Small intestine (tissue), 7 donors: ENCODE data around the gene HIPK2. TPM values are rescaled to one million over a fixed set of nuclear protein-coding genes. Genes with fewer than 3 reads are reported as not detected.
A peak's percentile ranks its signal among the peaks of the same experiment; 100 is the strongest.

Experiments
- DNase-seq, 2 donors: peaks; one replicate each; pipeline versions ENCODE4 v3.0.0 to v3.0.0-alpha.2; 2013
- FAIRE-seq: peaks from 2 replicates; lab custom pipeline; 2012; peaks lifted over from hg19 to GRCh38; lab: Jason Lieb, UNC
- H3K27ac ChIP-seq, 3 donors: one replicate each; pipeline ENCODE4 v1.5.1; 2013; ENCODE audit warnings: low read length in 2 of 3, mild to moderate bottlenecking in 2 of 3, control low read depth in 1 of 3, inconsistent platforms in 1 of 3, low read depth in 1 of 3, moderate library complexity in 1 of 3
- H3K27me3 ChIP-seq, 3 donors: one replicate each; pipeline ENCODE4 v1.6.1; 2013; ENCODE audit warnings: low read length in 3 of 3, inconsistent platforms in 1 of 3; ENCODE audit not compliant: control insufficient read depth in 3 of 3, insufficient read depth in 3 of 3
- H3K36me3 ChIP-seq, 3 donors: one replicate each; pipeline ENCODE4 v1.6.1; 2013; ENCODE audit warnings: low read length in 3 of 3, inconsistent platforms in 1 of 3, low read depth in 1 of 3, mild to moderate bottlenecking in 1 of 3, moderate library complexity in 1 of 3; ENCODE audit not compliant: control insufficient read depth in 3 of 3, insufficient read depth in 2 of 3
- H3K4me1 ChIP-seq, 3 donors: one replicate each; pipeline ENCODE4 v1.6.1; 2013; ENCODE audit warnings: low read length in 2 of 3, inconsistent platforms in 1 of 3, low read depth in 1 of 3, mild to moderate bottlenecking in 1 of 3, moderate library complexity in 1 of 3; ENCODE audit not compliant: control insufficient read depth in 3 of 3, insufficient read depth in 2 of 3
- H3K4me3 ChIP-seq, 3 donors: one replicate each; pipeline ENCODE4 v1.5.1; 2013; ENCODE audit warnings: low read length in 3 of 3, control low read depth in 1 of 3, inconsistent platforms in 1 of 3, low read depth in 1 of 3, mild to moderate bottlenecking in 1 of 3, moderate library complexity in 1 of 3
- H3K9me3 ChIP-seq, 2 donors: one replicate each; pipeline ENCODE4 v1.6.1; 2013; ENCODE audit warnings: low read depth in 1 of 2, low read length in 1 of 2; ENCODE audit not compliant: control insufficient read depth in 2 of 2, insufficient read depth in 1 of 2
- WGBS, 3 donors: extraction: QIAGEN DNeasy Blood & Tissue Kit; methylation state at CpG; one replicate each; pipeline ENCODE4 v1.1.7; 2013; 5-methylcytosine and 5-hydroxymethylcytosine counted together
- polyA plus RNA-seq, 4 donors: library from polyadenylated mRNA; stranded (reverse) in 3 of 4; unstranded in 1 of 4; fragments of 200-250 nt in 3 of 4; fragments of 120-200 nt in 1 of 4; gene quantifications; one replicate each; pipeline versions ENCODE4 v1.2.1 to v1.2.3, GENCODE V29; 2013
- donor health status: healthy with polysubstance abuse.
- donor health status: control.
- donor health status: control.
- donor health status: Bipolar disorder and iron deficiency.
- donor health status: healthy.

HIPK2 gene
- polyA plus RNA-seq, 4 donors: 3.2 to 11.4 (median 7.2) TPM

DNA sequence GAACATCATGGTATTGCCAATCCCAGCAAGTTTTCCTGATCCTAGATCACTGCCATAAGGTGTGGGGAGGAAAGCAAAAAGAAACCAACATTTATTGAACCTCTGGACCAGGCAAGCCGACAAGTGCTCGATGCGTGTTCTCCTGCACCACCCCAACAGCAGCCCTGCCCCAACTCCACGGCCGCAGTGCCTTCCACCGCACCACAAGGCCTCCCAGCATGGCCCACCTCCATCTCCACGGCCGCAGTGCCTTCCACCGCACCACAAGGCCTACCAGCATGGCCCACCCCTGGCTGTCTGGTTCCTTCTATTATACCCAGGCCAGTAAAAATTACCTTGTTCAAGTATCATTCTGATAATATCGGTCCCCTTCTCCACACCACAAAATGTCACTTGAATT, 8.7 kb downstream of the HIPK2 start:
- DNase-seq: no peak
- Histone ChIP-seq H3K4me1 (peaks cover 0 to 8% (median 2%) of the 10 kb centered on the region in 3 donors), H3K9me3 (no peaks in the 10 kb centered on the region), H3K27ac (peak overlapping the region in 1 of 3 donors; percentile 75), H3K27me3 (no peaks in the 10 kb centered on the region), H3K36me3 (peaks cover 0 to 5% (median 2%) of the 10 kb centered on the region in 3 donors), H3K4me3 (no peak overlapping the region)
- 95 to 97% (median 96%) methylated on average over 10 of the region's 10 CpGs for WGBS, 3 donors
- no peak for FAIRE-seq

DNA sequence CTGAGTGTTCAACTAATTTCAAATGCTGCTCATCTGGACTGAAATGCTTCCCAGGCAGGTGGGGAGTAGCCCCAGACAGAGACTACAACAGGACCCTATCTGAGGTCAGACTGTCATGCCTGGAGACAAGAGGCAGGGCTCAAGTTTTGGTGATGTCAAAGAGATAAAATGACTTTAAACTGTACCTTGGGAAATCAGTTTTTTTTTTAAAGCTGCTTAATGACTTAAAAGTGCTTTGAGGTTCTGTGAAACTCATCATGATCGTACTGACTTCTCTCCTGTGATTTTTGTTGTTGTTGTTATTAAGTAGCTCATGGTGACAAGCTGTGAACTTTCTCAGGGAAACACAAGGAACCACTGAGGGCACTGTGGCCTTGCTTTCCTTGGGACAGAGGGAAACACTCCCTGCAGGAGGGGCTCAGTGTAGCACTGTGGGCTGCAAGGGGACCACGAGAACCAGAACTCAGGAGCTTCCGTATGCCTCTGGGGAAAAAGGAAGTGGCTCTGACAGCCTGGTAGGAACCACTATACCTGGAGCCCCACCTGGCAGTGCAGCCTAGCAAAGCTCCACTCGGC, 9.5 kb downstream of the HIPK2 start:
- Histone ChIP-seq H3K9me3 (no peaks in the 10 kb centered on the region), H3K4me1 (peaks cover 0 to 4% (median 2%) of the 10 kb centered on the region in 3 donors), H3K36me3 (peaks cover 0 to 5% (median under 1%) of the 10 kb centered on the region in 3 donors), H3K27ac (peak overlapping the region in 1 of 3 donors; percentile 75), H3K4me3 (no peak overlapping the region), H3K27me3 (no peaks in the 10 kb centered on the region)
- DNase-seq: no peak
- 55 to 76% (median 68%) methylated on average over 4 of the region's 4 CpGs for WGBS, 3 donors
- FAIRE-seq: no peak

GRCh38 chr7:139767561-139767982, 10.2 kb downstream of the HIPK2 start:
- Histone ChIP-seq H3K36me3 (peaks cover 0 to 5% (median 0%) of the 10 kb centered on the region in 3 donors), H3K27me3 (no peaks in the 10 kb centered on the region), H3K9me3 (no peaks in the 10 kb centered on the region), H3K4me3 (no peak overlapping the region), H3K4me1 (peaks cover 0 to 8% (median 2%) of the 10 kb centered on the region in 3 donors), H3K27ac (peak overlapping the region in 1 of 3 donors; percentile 75)
- FAIRE-seq (no peak), DNase-seq (peak in 1 of 2 donors; percentile 23)

DNA sequence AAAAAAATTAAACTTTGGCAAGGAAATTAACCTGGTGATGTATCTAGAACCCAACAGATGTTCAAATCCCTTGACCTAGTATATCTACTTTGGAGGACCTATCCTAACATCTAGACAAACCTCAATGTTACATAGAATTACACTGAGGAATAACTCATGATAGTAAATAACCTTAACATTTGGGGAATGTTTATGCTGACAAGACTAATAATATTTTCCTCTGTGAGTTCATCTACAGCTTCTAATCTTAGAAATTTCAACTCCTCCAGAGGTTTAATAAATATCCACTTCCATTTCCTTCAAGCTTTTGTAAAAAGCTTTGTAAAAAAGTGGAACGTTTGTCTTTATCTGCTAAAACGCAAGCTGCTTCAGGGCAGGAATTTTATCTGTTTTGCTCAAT, 12.7 kb downstream of the HIPK2 start:
- peaks cover 0 to 5% (median 0%) of the 10 kb centered on the region in 3 donors for H3K36me3 ChIP-seq
- no peaks in the 10 kb centered on the region for H3K9me3 ChIP-seq
- 63 to 70% (median 64%) methylated on average over 2 of the region's 2 CpGs for WGBS, 3 donors
- no peak for FAIRE-seq
- DNase-seq: no peak
- no peak overlapping the region for H3K4me3 ChIP-seq
- H3K27me3 ChIP-seq: no peaks in the 10 kb centered on the region
- H3K4me1 ChIP-seq: peaks cover 0 to 11% (median 2%) of the 10 kb centered on the region in 3 donors
- no peak overlapping the region for H3K27ac ChIP-seq

DNA sequence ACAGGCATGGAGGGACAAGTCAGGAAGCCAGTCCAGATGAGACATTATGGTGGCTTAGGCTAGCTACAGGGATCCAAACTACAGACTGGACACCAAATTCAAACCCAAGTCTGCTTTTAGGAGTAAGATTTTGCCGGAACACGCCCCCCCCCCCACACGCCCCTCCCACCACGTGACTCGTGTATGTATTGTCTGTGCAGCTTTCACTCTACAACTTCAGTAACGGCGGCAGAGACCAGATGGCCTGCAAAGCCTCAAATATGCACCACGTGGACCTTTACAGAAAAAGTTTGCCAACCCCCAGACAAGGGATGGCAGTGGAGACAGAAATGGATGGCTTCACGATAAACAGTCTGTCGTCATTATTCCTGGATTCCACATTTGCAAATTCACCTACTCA, 14.5 kb downstream of the HIPK2 start:
- Histone ChIP-seq H3K4me3 (no peak overlapping the region), H3K4me1 (peaks cover 0 to 11% (median 2%) of the 10 kb centered on the region in 3 donors), H3K9me3 (no peaks in the 10 kb centered on the region), H3K27ac (peak overlapping the region in 1 of 3 donors; percentile 4), H3K27me3 (no peaks in the 10 kb centered on the region), H3K36me3 (peaks cover 0 to 2% (median 0%) of the 10 kb centered on the region in 3 donors)
- 73 to 86% (median 81%) methylated on average over 10 of the region's 10 CpGs for WGBS, 3 donors
- no peak for FAIRE-seq
- no peak for DNase-seq

- H3K27ac ChIP-seq: peak overlapping the region in 1 of 3 donors; percentile 4
- WGBS, 3 donors: 73 to 87% (median 78%) methylated on average over 2 of the region's 2 CpGs
- no peak for FAIRE-seq
- peaks cover 0 to 2% (median 0%) of the 10 kb centered on the region in 3 donors for H3K36me3 ChIP-seq
- no peaks in the 10 kb centered on the region for H3K9me3 ChIP-seq
- no peak overlapping the region for H3K4me3 ChIP-seq
- H3K4me1 ChIP-seq: peaks cover 0 to 7% (median under 1%) of the 10 kb centered on the region in 3 donors
- DNase-seq: no peak
- no peaks in the 10 kb centered on the region for H3K27me3 ChIP-seq
Measured at GRCh38 chr7:139762886-139763285, 14.9 kb downstream of the HIPK2 start.

DNA sequence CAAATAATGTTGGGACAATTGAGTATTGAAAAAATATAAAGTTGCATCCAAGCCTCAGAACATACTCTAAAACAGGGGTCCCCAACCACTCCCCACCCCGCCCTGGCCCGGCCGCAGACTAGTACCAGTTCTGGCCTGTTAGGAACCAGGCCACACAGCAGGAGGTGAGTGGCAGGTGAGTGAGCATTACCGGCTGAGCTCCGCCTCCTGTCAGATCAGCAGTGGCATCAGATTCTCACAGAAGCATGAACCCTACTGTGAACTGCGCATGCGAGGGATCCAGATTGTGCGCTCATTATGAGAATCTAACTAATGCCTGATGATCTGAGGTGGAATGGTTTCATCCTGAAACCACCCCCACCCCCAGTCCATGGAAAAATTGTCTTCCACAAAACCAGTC, 19.4 kb downstream of the HIPK2 start:
- peaks cover 0 to 5% (median 0%) of the 10 kb centered on the region in 3 donors for H3K36me3 ChIP-seq
- H3K4me3 ChIP-seq: no peak overlapping the region
- DNase-seq (peak in 1 of 2 donors; percentile 62), FAIRE-seq (no peak)
- H3K27me3 ChIP-seq: no peaks in the 10 kb centered on the region
- peak overlapping the region in 1 of 3 donors; percentile 11 for H3K27ac ChIP-seq
- no peaks in the 10 kb centered on the region for H3K9me3 ChIP-seq
- 21 to 80% (median 44%) methylated on average over 8 of the region's 8 CpGs for WGBS, 3 donors
- H3K4me1 ChIP-seq: peaks cover 0 to 14% (median 8%) of the 10 kb centered on the region in 3 donors

GRCh38 chr7:139757968-139758367, 19.8 kb downstream of the HIPK2 start:
- 43 to 58% (median 56%) methylated on average over 2 of the region's 2 CpGs for WGBS, 3 donors
- Histone ChIP-seq H3K27me3 (no peaks in the 10 kb centered on the region), H3K27ac (no peak overlapping the region), H3K4me1 (peaks cover 0 to 14% (median 12%) of the 10 kb centered on the region in 3 donors), H3K36me3 (peaks cover 0 to 5% (median 0%) of the 10 kb centered on the region in 3 donors), H3K9me3 (no peaks in the 10 kb centered on the region), H3K4me3 (no peak overlapping the region)
- DNase-seq: no peak
- no peak for FAIRE-seq
